Activated CD8-positive, alpha-beta memory T cell treated with anti-CD3 and anti-CD28 coated beads, Interleukin-2, amount 50 U/mL, for 1 hour (primary cell): Measurements from ENCODE around the gene SMPX.

Source experiments
- DNase-seq: peaks from one replicate; pipeline ENCODE4 v3.0.0-alpha.2; 2020; ENCODE audit errors: extremely low read depth

SMPX gene

DNA sequence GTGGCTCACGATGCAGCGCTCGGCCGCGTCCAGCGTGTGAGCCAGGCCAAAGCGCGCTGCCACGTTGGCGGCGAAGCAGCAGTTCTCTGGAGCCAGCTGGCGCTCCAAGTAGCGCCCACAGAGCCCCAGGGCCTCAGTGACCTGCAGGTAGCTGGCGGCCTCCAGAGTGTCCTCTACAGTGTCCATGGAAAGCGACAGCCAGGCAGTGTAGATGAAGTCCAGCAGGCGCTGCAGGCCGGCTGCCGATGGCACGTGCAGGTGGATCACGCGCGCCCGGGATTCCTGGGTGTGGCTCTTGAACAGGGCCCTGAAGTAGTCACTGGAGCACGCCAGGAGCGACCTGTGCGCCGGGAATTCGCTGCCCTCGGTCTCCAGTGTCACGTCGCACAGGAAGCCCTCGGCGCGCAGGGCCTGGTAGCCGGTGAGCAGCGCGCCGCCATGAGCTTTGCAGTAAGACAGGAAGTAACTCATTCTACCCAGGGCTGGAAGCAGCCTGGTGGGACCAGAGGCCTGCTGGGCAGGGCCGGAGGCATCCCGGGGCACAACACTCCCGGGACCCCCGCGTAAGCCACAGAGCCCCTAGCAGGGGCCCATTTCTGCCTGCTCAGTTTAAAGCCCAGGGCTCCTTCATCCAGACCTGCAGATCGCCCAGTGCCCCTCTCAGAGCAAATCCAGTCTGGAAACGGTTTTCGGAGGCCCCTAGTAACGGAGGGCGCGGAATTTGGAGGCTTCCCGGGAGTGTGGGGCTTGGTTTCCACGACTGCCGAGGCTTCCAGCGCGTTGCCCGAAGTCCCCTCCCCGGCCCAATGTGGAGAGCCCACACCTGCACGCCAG is 100.4 kb downstream of the SMPX start:
- no peak for DNase-seq

DNA sequence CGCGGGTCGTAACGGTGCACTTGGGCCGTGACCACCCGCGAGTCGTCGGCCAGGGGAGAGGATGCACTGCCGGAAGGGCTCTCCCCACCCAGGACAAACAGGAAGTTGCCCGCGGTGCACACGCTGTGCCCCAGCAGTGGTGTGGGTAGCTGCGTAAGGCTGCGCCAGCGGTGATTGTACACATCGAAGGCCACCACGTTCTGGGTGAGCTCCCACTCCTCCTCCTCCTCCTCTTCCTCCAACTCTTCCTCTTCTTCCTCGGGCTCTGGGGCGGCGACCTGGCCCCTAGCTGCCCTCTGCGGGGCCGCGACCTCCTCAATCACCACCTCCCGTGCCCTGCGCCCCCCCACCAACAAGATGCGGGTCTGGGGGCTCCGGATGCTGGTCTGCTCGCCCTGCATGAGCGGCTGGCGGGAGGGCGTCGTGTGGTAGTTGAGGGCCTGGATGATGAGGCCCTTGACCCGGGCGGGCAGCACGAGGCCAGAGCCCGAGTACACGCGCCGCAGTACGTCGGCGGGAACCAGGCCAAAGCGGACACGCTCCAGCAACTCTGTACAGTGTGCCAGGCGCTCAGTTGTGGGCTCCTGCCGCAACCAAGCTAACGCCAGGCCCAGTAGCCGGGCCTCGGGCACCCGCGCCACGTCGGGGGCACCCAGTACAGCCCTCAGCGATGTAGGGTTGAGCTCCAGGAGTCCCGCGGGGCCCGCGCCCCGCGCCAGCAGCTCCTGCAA is 101.2 kb downstream of the SMPX start:
- DNase-seq, result no peak
